Measurements from ENCODE around the gene AGAP9.
"Not testable (repeated sequence)": the region's sequence is repeated elsewhere in the genome, so short reads cannot be mapped to it uniquely, and the experiment has no call there.

The AGAP9 gene

GRCh38 chr10:47484786-47485185 is 38.7 kb downstream of the AGAP9 start:
- DNase-seq = not testable (repeated sequence)

GRCh38 chr10:47483923-47484322 is 39.5 kb downstream of the AGAP9 start, which contains the start of gene ANXA8:
Gene ANXA8, minus strand, starts transcription at chr10:47484115. Its CDS starts 182 bp downstream, at chr10:47483933.
- DNase-seq = not testable (repeated sequence)

- not testable (repeated sequence) for DNase-seq
These were observed 41.1 kb downstream of the AGAP9 start for GRCh38 chr10:47482367-47482766.

GRCh38 chr10:47481768-47482181 is 41.7 kb downstream of the AGAP9 start:
- not testable (repeated sequence) for DNase-seq

- DNase-seq = not testable (repeated sequence)
These were observed 42.2 kb downstream of the AGAP9 start for GRCh38 chr10:47481182-47481766.

- DNase-seq = not testable (repeated sequence)
These were observed 43.3 kb downstream of the AGAP9 start for GRCh38 chr10:47480133-47480532.

GRCh38 chr10:47478114-47478513 is 45.3 kb downstream of the AGAP9 start:
- not testable (repeated sequence) for DNase-seq

GRCh38 chr10:47477078-47477477 is 46.4 kb downstream of the AGAP9 start:
- DNase-seq = not testable (repeated sequence)

- not testable (repeated sequence) for DNase-seq
These were observed 48.3 kb downstream of the AGAP9 start for GRCh38 chr10:47475101-47475500.

GRCh38 chr10:47473516-47473915 is 49.9 kb downstream of the AGAP9 start:
- not testable (repeated sequence) for DNase-seq

GRCh38 chr10:47472647-47473046 is 50.8 kb downstream of the AGAP9 start:
- DNase-seq = not testable (repeated sequence)

- DNase-seq = not testable (repeated sequence)
These were observed 51.4 kb downstream of the AGAP9 start for GRCh38 chr10:47472072-47472471.

GRCh38 chr10:47468731-47469528 is 54.5 kb downstream of the AGAP9 start:
- not testable (repeated sequence) for DNase-seq

GRCh38 chr10:47467957-47468356 is 55.5 kb downstream of the AGAP9 start:
- DNase-seq = not testable (repeated sequence)

- DNase-seq = not testable (repeated sequence)
These were observed 56.0 kb downstream of the AGAP9 start for GRCh38 chr10:47467458-47467857.

GRCh38 chr10:47465216-47465917 is 58.1 kb downstream of the AGAP9 start:
- DNase-seq = not testable (repeated sequence)

GRCh38 chr10:47462577-47463358 is 60.7 kb downstream of the AGAP9 start:
- not testable (repeated sequence) for DNase-seq

GRCh38 chr10:47461261-47461687 is 62.2 kb downstream of the AGAP9 start:
- peak; percentile 61 for DNase-seq

GRCh38 chr10:47458466-47459154 is 64.8 kb downstream of the AGAP9 start:
- DNase-seq = no peak

- no peak for DNase-seq
These were observed 65.6 kb downstream of the AGAP9 start for GRCh38 chr10:47457826-47458225.

- DNase-seq = no peak
These were observed 66.0 kb downstream of the AGAP9 start for GRCh38 chr10:47457528-47457820.

Data from hematopoietic multipotent progenitor cell treated with erythropoietin and hydrocortisone succinate and interleukin-3 and kit ligand, for 4 days (in vitro differentiated cells).